Skeletal muscle cell (primary cell): ENCODE measurements around the gene MAJIN.

ENCODE experiments used
- DNase-seq: peaks from one replicate; pipeline ENCODE4 v3.0.0-alpha.2; 2010; ENCODE audit warnings: low read depth
- H3K4me3 ChIP-seq: 2 replicates; pipeline ENCODE4 v1.5.1; 2011; ENCODE audit warnings: low read depth, mild to moderate bottlenecking, control low read depth, low read length, moderate library complexity

The MAJIN gene

DNA sequence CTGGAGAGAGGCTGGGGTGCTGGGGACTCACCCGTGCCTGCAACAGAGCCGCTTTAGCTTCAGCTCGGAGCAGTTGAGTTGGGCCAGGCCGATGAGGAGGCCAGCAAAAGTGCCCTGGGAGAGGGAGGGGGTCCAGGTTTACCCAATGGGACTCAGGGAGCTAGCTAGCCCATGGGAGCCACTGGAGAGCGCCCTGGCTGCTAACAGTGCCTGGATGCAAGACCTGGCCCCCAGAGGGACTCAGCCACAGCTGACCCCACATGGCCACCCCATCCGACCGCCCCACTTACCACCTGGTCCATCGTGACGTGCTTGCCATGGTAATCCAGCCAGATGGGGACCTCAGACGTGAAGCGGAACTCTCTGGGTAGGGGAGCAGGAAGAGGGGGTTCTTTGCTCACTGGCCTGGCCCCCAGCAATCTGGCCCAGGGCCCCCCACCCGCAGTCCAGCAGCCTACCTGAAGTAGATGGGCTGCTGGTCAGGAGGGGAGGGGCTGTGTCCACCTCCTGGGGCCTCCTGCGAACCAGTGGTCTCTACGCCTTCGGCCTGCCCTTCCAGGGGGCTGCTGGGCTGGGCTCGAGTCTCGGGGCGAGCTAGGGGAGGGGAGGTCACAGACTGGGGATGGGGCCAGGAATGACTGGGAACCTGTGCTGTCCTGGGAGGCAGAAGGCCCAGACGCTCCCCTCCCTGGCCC lies 74.4 kb downstream of the MAJIN start:
- DNase-seq, result no peak
- H3K4me3 ChIP-seq, result no peak overlapping the region

DNA sequence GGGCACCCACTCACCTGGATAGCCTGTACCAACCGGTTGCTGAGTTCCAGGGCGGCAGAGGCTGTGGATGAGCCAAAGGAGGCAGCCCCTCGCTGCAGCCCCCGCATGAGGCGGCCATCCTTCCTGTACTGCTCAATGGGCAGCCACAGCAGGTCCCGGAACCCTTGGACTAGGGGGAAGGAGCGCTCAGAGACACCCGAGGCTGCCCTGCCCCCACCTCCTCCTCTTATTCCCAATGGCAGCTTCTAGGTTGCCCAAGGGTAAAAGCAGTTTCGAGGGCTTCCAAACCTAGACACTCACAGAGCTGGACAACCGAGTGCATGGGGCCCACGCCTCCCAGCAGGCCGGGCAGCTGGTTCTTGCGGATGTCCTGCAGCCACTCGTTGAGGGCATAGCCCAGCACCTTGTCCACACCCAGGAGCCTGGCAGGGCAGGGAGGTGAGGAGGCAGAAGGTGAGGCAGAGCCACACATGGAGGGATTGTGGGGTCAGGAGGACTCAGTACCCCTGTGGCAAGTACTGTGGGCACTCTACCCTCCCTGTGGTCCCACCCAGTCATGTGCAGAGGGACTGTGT lies 75.4 kb downstream of the MAJIN start:
- H3K4me3 ChIP-seq, result no peak overlapping the region
- DNase-seq, result no peak

DNA sequence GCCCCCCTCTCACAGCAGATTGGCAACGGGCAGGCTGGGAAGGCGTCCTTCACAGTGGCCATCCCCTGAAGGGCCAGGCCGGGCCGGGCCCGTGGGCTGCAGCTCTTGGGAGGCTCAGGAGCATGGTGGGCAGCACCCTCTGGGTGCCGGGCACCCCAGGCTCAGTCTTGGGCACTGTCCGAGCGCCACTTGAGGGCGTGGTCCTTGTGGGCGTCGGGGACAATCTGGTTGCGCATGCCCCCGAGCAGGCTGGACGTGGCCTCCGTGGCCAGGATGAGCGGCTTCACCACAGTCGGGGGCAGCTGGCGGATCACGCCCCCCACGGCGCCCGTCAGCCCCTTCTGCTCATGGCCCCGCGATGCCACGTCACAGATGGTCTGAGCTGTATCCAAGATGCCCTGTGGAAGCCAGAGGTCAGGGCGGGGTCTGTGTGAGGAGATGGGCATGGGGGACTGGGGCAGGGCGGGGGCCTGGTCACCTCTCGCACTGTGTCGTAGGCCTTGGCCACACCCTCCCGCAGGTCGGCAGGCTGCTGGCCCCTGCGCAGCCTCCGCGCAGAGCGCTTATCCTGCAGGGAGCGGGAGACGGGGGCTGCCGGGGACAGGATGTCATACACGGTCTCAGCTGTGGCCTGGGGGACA lies 77.0 kb downstream of the MAJIN start:
- no peak overlapping the region for H3K4me3 ChIP-seq

GRCh38 chr11:64894070-64894811 lies 77.7 kb downstream of the MAJIN start:
- DNase-seq, result no peak
- no peak overlapping the region for H3K4me3 ChIP-seq

More for the DNA sequence above, 77.0 kb downstream of the MAJIN start:
- no peak for DNase-seq

- no peak for DNase-seq
- no peak overlapping the region for H3K4me3 ChIP-seq
Observed at GRCh38 chr11:64893194-64894069, 78.5 kb downstream of the MAJIN start.

- no peak for DNase-seq
- H3K4me3 ChIP-seq, result no peak overlapping the region
Observed at GRCh38 chr11:64892838-64893193, 79.1 kb downstream of the MAJIN start.

DNA sequence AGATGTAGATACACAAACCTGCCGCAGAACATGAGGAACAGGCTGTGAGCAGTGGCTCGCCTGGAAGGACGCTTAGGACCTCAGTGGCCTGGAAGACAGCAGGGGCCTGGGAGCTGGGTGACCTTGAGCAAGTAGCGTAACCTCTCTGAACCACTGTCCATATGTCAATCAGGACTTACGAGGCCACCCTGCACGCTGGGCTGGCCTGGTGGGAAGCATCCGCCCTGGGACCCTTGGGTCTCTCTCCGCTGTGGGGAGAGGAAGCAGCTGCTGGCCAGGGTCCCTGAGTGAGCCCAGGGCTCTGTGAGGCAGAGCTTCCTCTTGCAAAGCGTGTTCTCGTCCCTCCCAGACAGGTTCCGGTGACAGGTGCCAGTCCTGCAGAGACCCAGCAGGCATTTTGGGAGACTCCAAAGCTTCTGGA lies 79.5 kb downstream of the MAJIN start:
- no peak overlapping the region for H3K4me3 ChIP-seq
- DNase-seq, result no peak

GRCh38 chr11:64891880-64892279 lies 80.0 kb downstream of the MAJIN start:
- no peak overlapping the region for H3K4me3 ChIP-seq
- no peak for DNase-seq

DNA sequence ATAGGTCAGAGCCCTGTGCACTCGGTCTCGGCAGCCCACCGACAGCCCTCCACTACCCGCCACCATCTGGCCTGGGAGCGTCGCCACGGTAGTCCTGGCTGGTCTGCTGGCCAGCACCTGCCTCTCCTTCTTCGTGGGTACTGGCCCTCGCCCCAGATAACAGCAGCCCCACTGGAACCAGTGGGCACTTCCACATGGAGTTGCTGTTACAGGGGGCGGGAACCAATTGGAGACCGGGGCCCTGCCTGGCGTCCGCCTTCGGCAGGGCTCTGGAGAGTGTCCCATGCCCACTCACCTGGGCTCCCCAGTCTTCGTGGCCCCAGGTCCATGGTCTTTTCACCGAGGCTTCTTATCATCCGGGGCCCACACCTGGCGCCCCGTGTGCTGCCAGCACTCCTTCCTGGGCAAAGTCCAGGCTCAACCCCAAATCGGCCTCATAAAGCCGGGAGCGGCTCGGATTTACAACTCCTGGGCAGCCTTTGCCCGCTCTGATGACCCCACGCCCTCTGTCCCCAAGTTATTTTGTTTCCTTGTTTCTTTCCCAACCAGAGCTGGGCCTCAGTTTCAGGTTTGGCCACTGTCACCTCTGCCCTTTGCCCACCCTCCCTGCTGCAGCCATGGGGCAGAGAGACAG lies 80.6 kb downstream of the MAJIN start:
- H3K4me3 ChIP-seq, result no peak overlapping the region
- no peak for DNase-seq

DNA sequence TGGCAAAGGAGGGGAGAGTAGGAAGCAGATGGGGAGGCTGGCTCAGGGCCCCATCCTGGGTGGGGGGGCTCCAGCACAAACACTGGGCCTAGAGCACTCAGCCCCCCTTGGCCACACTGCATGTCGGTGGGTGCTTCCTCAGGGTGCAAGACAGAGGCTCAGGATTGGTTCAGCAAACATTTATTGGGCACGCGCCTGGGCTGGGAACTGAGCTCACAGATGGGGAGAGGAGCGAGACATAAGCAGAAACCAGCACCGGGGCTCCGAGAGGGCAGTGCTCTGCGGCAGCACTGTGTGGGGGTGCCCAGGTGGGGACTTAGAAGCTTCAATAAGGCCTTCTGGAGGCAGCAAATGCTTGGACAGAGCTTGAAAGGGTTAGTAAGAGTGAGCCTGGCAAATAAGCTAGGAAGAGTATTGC lies 81.4 kb downstream of the MAJIN start:
- no peak overlapping the region for H3K4me3 ChIP-seq
- no peak for DNase-seq

DNA sequence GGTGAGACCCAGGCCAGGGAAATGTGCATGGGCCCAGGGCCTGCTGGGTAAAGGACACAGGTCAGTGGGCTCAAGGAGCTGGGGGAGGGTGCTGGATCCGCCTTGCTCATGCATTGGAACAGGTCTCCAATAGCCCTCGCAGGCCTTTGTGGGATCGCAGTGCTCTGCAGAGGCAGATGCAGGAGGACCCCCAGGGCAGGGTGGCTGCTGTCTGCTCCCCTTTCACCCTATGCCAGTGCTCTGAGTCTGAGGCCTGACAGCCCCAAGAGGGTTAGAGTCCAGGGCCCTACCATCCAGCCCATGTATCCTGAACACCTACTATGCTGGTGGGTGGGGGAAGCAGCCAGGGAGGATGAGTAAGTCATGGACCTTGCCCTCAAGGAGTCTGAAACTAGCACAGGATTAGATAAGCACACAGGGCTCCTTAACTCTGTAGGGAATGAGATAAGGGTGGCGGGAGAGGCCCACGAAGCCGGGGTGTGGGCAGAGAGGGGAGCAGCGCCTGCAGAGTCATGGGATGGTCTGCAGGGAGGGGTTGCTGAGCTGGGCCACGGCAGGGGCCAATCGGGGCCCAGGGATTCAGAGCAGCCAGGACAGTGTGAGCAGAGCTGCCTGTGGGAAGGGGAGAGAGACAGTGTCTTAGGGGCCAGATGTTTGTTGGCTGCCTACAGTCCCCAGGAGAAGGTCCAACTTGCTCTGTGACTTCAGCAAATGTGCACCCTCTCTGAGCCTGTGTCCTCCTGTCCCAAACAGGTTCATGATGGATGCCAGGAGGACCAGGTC lies 83.0 kb downstream of the MAJIN start:
- no peak overlapping the region for H3K4me3 ChIP-seq

DNA sequence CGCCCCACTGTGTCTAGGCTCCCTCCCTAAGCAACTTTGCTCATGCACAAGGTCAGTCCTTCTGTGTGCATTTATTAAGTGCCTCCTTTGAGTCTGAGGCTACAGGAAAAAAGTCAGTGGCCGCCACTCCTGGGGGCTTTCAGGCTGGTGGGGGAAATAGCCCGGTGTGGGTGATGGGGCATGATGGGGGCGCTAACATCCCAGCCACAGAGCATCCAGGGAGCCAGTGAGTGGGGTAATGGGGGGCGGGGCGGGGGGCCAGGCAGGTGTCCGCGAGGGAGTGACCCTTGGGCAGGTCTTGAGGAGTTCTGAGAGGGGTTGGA lies 83.5 kb downstream of the MAJIN start:
- H3K4me3 ChIP-seq, result no peak overlapping the region
- DNase-seq, result no peak

More for the DNA sequence above, 83.0 kb downstream of the MAJIN start:
- no peak for DNase-seq
